GM21619 (cell line): ENCODE results near the gene EMILIN2.
"Not testable (repeated sequence)": the region's sequence is repeated elsewhere in the genome, so short reads cannot be mapped to it uniquely, and the experiment has no call there.

ENCODE experiments used
- ATAC-seq: cut with Tn5 transposase; IDR thresholded peaks from one replicate; pipeline ENCODE4 v1.9.1; 2021; ENCODE audit not compliant: unreplicated experiment

EMILIN2 gene

DNA sequence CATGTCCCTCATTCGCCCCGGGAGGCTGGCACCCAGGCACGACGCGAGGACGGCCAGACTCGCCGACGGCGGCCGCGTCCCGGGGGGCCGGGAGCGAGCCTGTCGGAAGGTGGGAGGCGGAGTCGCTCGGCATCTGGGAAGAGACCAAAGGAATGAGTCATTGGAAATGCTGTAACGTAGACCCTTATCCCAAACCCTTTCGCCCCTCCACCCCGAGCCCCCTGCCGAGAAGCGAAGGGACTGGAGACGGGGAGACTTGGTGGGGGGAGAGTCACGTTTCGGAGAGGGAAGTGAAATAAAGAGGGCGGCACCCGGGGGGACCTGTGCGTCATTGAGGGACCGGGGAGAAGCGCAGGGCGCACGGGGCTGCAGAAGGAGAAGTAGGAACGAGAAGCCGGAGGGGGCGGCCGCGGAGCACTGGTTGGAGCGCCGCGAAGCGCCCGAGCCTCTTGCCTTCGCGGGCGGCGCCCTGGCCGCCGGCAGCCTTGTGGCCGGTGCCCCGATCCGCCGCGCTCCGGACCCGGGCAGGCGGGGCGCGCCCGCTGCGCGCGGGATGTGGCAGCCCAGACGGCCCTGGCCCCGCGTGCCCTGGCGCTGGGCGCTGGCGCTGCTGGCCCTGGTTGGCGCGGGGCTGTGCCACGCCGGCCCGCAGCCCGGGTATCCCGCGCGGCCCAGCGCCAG is at the start of gene EMILIN2:
TSS of gene EMILIN2 (plus strand) at position 371 of the 681 bp plus-strand sequence. CDS start at position 554, 183 bp downstream.
- peak; percentile 44 for ATAC-seq

DNA sequence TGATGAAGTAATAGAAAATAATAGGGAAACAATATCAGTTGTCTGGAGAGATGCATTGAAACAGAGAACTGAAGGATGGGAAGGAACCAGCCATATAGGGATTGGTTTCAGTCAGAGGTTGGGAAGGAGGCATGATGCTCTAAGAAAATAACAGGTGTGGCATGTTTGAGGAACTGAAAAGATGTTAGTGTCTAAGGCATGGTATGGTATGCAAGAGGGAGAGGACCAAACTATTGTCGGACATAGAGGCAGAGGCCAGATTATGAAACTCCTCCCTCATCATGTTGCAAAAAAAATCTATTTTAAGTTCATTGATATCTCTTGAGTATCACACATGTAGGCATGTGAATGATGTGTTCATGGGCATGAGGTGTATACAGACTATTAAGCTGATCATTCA is 48.9 kb upstream of the EMILIN2 start:
- ATAC-seq: no peak

DNA sequence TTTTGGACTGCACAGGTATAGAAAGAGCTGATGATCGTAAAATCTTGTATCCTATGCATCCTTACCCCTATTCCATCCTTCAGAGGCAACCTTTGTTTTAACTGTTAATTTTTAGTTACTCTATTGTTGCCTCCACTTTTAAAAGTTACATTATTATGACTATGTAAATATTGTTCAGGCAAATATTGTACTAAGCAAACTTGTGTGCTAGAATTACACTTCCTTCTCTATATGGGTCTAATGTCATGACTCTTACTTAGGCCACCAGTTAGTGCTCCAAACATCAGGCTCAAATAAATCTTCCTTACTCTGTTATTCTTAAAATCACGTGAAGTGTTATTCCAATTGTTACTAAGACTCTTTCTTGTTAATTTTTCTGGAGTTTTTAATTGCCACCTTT is 47.4 kb upstream of the EMILIN2 start:
- ATAC-seq: no peak

DNA sequence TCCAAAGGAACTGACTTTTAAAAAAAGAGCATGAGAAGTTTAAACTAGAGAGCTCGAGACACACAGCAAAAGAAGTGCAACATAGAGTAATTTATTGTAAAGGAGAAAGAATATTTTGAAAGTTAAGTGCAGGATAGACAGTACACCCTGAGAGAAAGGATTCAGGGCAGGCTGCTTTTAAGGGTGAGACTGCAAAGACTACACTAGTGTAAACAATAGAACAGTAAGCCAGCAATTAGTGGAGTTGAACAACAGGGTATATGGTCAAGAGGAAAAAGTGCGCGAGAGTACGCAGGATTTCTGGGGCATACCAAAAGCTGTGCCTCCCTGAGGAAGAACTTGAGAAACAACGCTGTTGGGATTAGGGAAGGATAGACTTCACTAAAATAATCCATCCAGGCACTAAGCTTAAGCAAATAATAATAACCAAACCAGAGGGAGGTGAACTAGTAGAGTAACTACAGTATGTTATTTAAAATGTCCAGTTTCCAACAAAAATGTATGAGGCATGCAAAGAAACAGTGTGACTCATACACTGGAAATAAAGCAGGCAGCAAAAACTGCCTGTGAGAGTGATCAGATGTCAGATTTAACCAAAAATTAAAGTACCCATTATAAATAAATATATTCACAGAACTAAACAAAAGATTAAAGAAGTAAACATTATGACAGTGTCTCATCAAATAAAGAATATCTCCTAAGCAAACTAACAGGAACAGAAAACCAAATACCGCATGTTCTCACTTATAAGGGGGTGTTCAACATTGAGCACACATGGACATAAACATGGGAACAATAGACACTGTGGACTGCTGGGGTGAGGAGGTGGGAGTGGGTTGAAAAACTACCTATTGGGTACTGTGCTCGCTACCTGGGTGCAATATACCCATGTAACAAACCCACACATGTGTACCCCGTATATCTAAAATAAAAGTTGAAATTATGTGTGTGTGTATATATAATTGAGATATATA is 40.5 kb upstream of the EMILIN2 start:
- no peak for ATAC-seq

DNA sequence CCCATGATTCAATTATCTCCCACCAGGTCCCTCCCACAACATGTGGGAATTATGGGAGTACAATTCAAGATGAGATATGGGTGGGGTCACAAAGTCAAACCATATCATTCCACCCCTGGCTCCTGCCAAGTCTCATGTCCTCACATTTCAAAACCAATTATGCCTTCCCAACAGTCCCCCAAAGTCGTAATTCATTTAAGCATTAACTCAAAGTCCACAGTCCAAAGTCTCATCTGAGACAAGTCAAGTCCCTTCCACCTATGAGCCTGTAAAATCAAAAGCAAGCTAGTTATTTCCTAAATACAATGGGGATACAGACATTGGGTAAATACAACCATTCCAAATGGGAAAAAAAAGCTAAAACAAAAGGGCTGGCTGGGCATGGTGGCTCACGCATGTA is 38.2 kb upstream of the EMILIN2 start:
- not testable (repeated sequence) for ATAC-seq

DNA sequence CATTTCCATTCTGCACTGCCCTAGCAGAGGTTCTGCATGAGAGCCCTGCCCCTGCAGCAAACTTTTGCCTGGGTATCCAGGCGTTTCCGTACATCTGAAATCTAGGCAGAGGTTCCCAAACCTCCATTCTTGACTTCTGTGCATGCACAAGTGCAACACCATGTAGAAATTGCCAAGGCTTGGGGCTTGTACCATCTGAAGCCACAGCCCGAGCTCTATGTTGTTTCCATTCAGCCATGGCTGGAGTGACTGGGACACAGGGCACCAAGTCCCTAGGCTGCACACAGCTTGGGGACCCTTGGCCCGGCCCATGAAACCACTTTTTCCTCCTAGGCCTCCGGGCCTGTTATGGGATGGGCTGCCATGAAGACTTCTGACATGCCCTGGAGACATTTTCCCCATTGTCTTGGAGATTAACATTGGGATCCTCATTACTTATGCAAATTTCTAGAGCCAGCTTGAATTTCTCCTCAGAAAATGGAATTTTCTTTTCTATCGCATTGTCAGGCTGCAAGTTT is 37.1 kb upstream of the EMILIN2 start:
- not testable (repeated sequence) for ATAC-seq

DNA sequence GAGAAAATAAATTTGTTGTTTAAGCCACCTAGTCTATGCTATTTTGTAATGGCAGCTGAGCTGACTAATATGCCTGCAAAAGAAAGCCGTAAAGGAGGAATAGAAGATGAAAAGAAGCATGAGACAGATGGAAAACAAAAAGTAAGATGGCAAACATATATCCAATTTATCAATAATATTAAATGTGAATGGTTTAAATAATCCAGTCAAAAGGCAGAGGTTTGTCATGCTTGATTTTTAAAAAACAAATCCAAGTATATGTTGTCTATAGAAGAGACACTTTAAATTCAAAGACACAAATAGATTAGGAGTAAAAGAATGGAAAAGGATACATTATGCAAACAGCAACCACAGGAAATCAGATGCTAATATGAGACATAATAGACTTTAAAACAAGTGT is 35.4 kb upstream of the EMILIN2 start:
- ATAC-seq: no peak

DNA sequence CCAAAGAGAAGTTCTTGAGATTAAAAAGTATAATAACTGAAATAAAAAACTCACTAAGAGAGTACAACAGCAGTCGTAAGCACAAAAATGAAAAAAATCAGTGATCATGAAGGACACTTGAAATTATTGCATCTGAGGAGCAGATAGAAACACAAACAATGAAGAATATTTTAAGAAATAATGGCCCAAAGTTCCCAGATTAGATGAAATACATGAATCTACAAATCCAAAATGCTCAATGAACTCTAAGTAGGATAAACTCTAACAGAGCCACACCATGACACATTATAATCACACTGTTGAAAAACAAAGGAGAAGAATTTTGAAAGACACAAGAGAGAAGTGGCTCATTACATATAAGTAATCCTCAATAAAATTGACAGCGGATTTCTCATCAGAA is 31.9 kb upstream of the EMILIN2 start:
- no peak for ATAC-seq

DNA sequence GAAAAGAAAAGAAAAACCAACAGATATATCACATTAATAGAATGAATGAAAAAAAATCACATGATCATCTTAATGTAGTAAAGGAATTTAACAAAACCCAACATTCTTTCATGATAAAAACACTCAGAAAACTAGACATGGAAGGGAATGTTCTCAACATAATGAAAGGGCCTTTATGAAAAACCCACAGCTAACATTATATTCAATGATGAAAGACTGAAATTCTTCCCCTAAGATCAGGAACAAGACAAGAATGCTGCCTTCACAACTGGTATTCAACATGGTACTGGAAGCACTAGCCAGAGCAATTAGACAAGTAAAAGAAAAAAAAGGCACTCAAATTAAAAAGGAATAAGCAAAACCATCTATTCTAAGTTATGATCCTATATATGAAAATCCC is 28.5 kb upstream of the EMILIN2 start:
- ATAC-seq: no peak

DNA sequence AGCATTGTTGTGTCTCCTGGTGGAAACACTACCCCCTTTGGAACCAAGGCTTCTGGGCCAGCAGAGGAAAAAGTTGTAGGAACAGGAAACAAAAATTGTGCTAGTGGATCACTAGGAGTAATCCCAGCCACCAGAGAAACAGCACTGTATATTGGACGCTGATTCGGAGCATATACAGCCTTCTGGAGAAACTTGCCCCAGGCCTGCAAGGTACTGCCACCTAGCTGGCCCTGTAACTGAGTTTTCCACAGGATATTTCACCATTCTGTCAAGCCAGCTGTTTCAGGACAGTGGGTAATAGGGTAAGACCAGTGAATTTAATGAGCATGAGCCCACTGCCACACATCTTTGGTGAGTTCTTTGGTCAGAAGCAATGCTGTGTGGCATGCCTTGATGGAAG is 25.1 kb upstream of the EMILIN2 start:
- ATAC-seq: no peak

DNA sequence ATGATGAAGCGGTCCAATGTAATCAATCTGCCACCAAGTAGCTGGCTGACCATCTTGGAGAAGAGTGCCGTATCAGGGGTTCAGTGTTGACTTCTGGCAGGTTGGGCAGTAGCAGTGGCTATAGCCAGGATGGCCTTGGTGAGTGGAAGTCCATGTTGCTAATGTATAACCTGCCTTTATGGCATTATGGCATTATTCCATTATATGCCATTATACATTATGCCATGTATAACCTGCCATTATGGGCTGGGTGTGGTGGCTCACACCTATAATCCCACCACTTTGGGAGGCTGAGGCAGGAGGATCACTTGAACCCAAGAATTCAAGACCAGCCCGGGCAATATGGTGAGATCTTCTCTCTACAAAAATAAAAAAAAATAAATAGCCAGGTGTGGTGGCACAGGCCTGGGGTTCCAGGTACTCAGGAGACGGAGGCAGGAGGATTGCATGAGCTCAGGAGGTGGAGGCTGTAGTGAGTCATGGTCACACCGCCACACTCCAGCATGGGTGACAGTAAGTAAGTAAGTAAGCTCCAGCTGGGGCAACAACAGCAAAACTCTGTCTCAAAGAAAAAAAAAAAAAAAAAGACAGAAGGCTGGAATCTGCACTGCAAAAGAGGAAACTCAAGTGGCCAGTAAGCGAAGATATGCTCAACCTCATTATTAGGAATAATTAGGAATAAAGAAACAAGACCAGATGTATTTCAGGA is 24.4 kb upstream of the EMILIN2 start:
- ATAC-seq: no peak

DNA sequence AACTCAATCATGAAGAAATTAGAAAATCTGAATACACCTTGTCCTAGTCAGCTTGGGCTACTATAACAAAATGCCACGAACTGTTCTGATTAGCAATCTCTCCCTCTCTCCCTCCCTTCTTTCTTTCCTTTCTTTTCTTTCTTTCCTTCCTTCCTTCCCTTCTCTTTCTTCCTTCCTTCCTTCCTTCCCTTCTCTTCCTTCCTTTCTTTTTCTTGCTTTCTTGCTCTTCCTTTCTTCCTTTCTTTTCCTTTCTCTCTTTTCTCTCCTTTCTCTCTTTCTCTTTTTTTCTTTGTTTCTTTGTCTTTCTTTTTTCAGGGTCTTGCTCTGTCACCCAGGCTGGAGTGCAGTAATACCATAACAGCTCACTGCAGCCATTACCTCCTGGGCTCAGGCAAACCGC is 23.6 kb upstream of the EMILIN2 start:
- ATAC-seq: no peak

DNA sequence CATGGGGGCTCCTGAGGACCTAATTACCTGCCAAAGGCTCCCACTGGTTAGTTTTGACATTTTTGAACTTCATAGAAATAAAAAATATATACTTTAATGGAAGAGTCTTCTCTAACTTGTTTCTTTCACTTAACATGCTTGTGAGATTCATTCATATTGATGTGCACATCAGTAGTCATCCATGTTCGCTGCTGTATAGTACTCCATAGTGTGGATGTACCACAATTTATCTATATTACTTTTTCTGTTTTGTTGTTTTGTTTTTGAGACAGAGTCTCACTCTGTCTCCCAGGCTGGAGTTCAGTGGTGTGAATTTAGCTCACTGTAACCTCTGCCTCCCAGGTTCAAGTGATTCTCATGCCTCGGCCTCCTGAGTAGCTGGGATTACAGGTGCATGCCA is 22.8 kb upstream of the EMILIN2 start:
- ATAC-seq: no peak

DNA sequence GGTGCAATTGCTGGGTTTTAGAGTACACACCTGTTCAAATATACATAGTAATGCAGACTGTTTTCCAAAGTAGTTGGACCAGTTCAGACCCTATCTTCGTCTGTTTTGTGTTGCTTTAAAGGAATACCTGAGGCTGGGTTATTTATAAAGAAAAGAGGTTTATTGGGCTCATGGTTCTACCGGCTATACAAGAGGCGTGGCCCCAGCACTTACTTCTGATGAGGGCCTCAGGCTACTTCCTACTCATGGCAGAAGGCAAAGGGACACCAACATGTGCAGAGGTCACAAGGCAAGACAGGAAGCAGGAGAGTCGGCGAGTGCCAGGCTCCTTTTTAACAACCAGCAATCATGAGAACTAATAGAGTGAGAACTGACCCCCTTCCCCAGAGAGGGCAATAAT is 21.9 kb upstream of the EMILIN2 start:
- ATAC-seq: no peak

DNA sequence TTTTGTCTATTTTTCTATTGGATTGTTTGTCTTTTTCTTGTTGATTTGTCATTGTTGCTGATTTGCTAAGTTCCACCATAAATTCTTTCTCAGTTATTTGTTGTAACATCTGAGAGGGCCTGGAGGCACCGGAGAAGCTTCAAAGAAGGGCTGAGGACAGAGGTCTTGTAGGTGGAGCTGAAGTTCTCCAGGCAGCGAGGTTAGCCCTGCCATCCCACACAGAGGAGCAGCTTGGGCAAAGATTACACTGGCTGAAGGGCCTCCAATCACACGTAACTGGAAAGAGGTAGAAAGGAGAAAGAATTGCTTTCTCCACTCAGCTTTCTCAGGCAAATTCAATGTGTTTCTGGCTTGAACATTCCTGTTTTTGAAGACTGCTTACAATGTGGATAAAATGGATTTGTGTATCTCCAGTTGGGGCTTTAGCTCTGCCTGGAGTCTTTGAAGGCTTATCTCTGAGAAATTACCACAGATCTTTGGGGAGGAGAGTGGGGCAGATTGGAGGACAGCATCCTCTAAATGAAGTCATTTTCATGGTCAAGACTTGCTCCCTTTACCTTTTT is 21.1 kb upstream of the EMILIN2 start:
- no peak for ATAC-seq

DNA sequence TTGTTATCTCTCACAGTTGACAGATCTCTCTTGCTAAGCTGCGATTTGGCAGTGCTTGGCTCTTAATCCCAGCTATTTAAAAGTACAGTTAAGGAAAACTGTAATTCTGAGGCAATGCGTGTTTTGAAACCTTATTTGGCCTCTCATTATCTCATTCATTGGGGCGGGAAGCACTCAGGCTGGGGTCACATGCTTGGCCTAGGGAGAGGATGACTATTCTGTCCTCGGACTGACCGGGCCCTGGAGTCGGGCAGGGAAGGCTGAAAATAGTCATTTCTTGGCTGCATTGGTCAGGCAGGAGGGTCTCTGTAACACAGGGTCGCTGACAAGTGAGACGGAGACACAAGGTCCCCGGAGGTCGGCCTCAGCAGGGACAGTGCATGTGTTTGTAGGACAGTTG is 20.2 kb upstream of the EMILIN2 start:
- no peak for ATAC-seq

DNA sequence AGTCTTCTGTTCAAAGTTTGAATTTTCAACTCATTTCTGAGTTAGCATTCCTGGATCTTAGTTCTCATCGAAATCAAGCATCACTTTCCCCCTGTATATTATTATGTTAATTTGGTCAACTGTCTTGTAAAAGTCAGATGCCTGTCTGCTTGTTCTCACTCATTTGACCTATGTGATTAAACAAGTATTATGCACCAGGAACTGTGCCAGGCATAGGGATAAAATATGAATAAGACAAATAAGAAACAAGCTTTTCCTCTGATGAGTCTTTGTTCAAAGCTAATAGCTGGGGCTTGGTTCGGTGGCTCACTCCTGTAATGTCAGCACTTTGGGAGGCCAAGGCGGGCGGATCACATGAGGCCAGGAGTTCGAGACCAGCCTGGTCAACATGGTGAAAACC is 19.7 kb upstream of the EMILIN2 start:
- ATAC-seq: no peak

DNA sequence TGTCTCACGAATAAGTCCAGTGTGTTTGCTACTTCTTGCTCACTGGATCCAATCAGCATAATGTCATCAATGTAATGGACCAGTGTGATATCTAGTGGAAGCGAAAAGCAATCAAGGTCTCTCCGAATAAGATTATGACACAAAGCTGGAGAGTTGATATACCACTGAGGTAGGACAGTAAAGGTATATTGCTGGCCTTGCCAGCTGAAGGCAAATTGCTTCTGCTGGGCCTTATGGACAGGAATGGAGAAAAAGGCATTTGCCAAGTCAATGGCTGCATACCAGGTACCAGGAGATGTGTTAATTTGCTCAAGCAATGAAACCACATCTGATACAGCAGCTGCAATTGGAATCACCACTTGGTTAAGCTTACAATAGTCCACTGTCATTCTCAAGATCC is 10.7 kb upstream of the EMILIN2 start:
- not testable (repeated sequence) for ATAC-seq

DNA sequence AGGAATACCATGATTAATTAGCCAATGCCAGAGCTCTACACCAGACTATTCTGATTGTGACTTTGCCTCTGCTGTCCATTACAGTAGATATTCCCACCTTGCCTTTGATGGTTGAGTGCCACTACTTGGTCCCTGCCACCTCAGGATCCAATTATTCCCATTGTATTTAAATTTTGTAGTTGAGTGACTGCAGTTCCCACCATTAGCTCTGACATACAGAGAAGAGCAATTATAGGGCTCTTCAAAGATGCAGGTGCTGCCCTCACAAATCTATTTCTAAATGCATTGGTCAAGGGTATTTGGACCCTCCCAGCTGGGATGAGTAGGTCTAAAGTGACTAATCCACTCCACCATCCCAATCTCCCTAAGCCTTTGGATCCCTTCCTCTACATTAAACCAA is 9.5 kb upstream of the EMILIN2 start:
- ATAC-seq: not testable (repeated sequence)

DNA sequence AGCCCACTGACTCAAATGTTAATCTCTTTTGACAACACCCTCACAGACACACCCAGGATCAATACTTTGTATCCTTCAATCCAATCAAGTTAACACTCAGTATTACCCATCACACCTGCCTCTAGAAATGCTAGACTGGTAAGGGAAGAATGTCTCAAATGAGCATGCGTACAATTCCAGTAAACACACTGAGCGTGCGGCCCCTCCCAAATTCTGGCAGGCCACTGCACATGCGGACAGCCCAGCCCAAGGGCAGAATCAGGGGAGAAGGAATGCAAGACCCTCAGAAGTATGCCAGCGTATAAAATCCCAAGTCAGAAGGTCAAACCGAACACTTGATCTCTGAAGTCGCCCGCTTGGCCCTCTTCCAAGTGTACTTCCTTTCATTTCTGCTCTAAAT is 7.6 kb upstream of the EMILIN2 start:
- no peak for ATAC-seq

DNA sequence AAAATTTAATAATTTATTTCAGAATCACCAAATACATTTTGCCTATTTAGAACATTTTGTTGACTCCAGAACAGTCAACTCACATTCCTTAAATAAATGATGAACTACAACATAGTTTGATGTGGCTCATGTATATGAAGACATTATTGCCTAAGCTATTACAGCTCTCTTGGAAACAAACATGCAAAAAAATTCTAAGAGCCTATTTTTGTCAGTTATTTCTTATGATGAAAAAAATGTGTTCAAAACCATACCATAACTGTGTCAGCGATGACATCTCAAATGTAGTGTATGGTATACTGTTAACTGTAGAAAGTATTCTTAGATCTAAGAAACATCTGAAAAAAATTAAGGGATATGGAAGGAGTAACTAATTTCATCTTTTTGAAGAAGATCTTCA is 6.3 kb upstream of the EMILIN2 start:
- no peak for ATAC-seq
